Prostate gland (tissue), 2 donors: ENCODE measurements around the gene NUDT5. TPM values are rescaled to one million over a fixed set of nuclear protein-coding genes. Genes with fewer than 3 reads are reported as not detected.

Experiments
- DNase-seq: peaks from one replicate; pipeline ENCODE4 v3.0.0-alpha.2; 2019; ENCODE audit warnings: low spot score
- H3K27ac ChIP-seq, 2 donors: fragments of 200-600 bp; sonication (generic); 2 replicates each; pipeline ENCODE4 v1.5.1; 2017 to 2019
- H3K27me3 ChIP-seq: fragments of 200-600 bp; sonication (generic); replicated peaks from 2 replicates; pipeline ENCODE4 v1.5.1; 2019; ENCODE audit not compliant: insufficient read depth
- H3K36me3 ChIP-seq, 2 donors: fragments of 200-600 bp; sonication (generic); 1 replicate in 1 of 2; 2 replicates in 1 of 2; pipeline versions ENCODE4 v1.5.1 to v1.8.1; 2017 to 2019
- H3K4me1 ChIP-seq: fragments of 200-600 bp; sonication (generic); replicated peaks from 2 replicates; pipeline ENCODE4 v1.5.1; 2019
- H3K4me3 ChIP-seq, 2 donors: fragments of 200-600 bp; sonication (generic); 2 replicates each; pipeline ENCODE4 v1.5.1; 2017 to 2019
- H3K9me3 ChIP-seq: fragments of 200-600 bp; sonication (generic); 2 replicates; pipeline ENCODE4 v1.5.1; 2017
- CTCF ChIP-seq, 4 experiments: fragments of 200-600 bp in 2 of 4; fragments of 450-650 bp in 2 of 4; sonication (generic) in 2 of 4; IDR thresholded peaks; 1 replicate in 3 of 4; 2 replicates in 1 of 4; pipeline ENCODE4 v1.5.1; 2016 to 2019; ENCODE audit warnings: antibody characterized with exemption in 4 of 4, mild to moderate bottlenecking in 2 of 4, moderate library complexity in 2 of 4
- POLR2A ChIP-seq: fragments of 450-650 bp; IDR thresholded peaks from one replicate; pipeline ENCODE4 v1.6.1; 2016; ENCODE audit warnings: antibody characterized with exemption, mild to moderate bottlenecking
- POLR2AphosphoS5 ChIP-seq: sonication (generic); formaldehyde crosslinking; IDR thresholded peaks from one replicate; pipeline ENCODE4 v1.6.1; 2017; ENCODE audit warnings: antibody characterized with exemption
- WGBS: methylation state at CpG from one replicate; pipeline ENCODE4 v1.1.5; 2018; 5-methylcytosine and 5-hydroxymethylcytosine counted together
- intact Hi-C: fragments of 100-400 bp; cut with DNase I; formaldehyde crosslinking; loops from one replicate; pipeline ENCODE4 v1.14.2; 2022
- total RNA-seq, 2 donors: library from RNA; depleted of rRNA; stranded (reverse); fragments of >200 nt; gene quantifications; one replicate each; pipeline ENCODE4 v1.1.0, GENCODE V29; 2016

Gene NUDT5
- total RNA-seq, 2 donors from 2014 or later: 32.6 to 35.8 TPM

- H3K9me3 ChIP-seq: no peaks in the 10 kb centered on the region
- TF ChIP-seq POLR2A: no peak
- no peak for TF ChIP-seq CTCF (IDR thresholded peaks at IDR 0.05)
- no peak for TF ChIP-seq POLR2AphosphoS5
- WGBS: 96% methylated on average over 10 of the region's 10 CpGs
- intact Hi-C loops: no loop called here
- DNase-seq: no peak
- H3K36me3 ChIP-seq: peaks cover 0 to 5% of the 10 kb centered on the region in 2 donors
- no peak overlapping the region for H3K27ac ChIP-seq
- H3K27me3 ChIP-seq: no peaks in the 10 kb centered on the region
- no peak overlapping the region for H3K4me3 ChIP-seq
- no peaks in the 10 kb centered on the region for H3K4me1 ChIP-seq
These were observed 6.3 kb downstream of the NUDT5 start for GRCh38 chr10:12189426-12189825.

DNA sequence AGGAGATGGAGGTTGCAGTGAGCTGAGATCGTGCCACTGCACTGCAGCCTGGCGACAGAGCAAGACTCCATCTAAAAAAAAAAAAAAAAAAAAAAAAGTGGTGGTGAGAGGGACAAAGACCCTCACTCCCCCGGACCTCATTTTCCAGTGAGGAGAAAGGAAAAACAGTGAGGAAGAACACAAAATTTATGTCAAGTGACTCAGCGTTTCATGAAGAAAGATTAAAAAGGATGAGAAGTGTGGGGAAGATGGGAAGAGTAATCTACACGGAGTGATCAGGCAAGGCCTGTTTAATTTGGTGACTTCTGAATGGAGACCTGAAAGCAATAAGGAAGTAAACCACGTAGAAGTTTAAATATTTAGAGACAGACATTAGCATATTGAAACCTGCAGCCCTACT, 7.0 kb downstream of the NUDT5 start:
- Histone ChIP-seq H3K4me3 (no peak overlapping the region), H3K27ac (no peak overlapping the region), H3K9me3 (no peaks in the 10 kb centered on the region), H3K27me3 (no peaks in the 10 kb centered on the region), H3K36me3 (peaks cover 0 to 5% of the 10 kb centered on the region in 2 donors), H3K4me1 (no peaks in the 10 kb centered on the region)
- intact Hi-C loops: no loop called here
- no peak for DNase-seq
- 84% methylated on average over 6 of the region's 6 CpGs for WGBS
- TF ChIP-seq CTCF (IDR thresholded peaks at IDR 0.05) (no peak), POLR2AphosphoS5 (no peak), POLR2A (no peak)

DNA sequence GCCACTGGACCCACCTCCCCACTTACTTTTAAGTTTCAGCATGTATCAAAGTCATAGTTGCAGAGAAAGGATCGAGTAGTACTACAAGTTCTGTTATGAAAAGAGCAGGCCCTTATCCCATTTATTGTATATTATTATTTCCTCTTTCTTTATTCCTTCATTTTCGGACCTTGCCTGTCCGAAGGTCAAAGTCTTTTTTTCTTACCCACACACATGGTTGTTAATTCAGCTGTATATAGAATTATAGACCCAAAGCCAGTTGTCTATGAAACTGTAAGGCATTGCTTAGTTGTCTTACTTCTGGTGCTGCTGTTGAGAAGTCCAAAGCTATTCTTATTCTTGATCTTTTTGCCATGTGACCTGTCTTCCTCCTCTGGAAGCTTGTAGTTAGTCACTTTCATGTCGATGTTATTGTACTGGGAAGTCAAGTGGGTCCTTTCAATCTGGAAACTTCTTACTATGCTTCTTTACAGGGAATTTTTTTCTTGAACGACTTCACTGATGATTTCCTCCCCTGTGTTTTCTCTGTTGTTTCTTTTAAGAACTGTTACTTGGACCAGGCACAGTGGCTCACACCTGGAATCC, 8.3 kb downstream of the NUDT5 start:
- no peak for TF ChIP-seq CTCF (IDR thresholded peaks at IDR 0.05)
- no peak for TF ChIP-seq POLR2A
- TF ChIP-seq POLR2AphosphoS5: no peak
- WGBS: 95% methylated on average over 5 of the region's 5 CpGs
- H3K36me3 ChIP-seq: peaks cover 0 to 5% of the 10 kb centered on the region in 2 donors

GRCh38 chr10:12186323-12186722, 9.4 kb downstream of the NUDT5 start:
- DNase-seq: no peak
- H3K9me3 ChIP-seq: no peaks in the 10 kb centered on the region
- H3K27ac ChIP-seq: no peak overlapping the region
- intact Hi-C loops: no loop called here
- no peak overlapping the region for H3K4me3 ChIP-seq
- no peaks in the 10 kb centered on the region for H3K27me3 ChIP-seq
- 85% methylated on average over 8 of the region's 8 CpGs for WGBS
- H3K36me3 ChIP-seq: peaks cover 0 to 5% of the 10 kb centered on the region in 2 donors
- TF ChIP-seq POLR2A (no peak), POLR2AphosphoS5 (no peak), CTCF (IDR thresholded peaks at IDR 0.05) (no peak)
- H3K4me1 ChIP-seq: no peaks in the 10 kb centered on the region

More for the DNA sequence above, 8.3 kb downstream of the NUDT5 start:
- H3K9me3 ChIP-seq: no peaks in the 10 kb centered on the region
- H3K4me1 ChIP-seq: no peaks in the 10 kb centered on the region
- H3K27me3 ChIP-seq: no peaks in the 10 kb centered on the region
- intact Hi-C loops: no loop called here
- H3K27ac ChIP-seq: no peak overlapping the region
- DNase-seq: no peak
- H3K4me3 ChIP-seq: no peak overlapping the region

DNA sequence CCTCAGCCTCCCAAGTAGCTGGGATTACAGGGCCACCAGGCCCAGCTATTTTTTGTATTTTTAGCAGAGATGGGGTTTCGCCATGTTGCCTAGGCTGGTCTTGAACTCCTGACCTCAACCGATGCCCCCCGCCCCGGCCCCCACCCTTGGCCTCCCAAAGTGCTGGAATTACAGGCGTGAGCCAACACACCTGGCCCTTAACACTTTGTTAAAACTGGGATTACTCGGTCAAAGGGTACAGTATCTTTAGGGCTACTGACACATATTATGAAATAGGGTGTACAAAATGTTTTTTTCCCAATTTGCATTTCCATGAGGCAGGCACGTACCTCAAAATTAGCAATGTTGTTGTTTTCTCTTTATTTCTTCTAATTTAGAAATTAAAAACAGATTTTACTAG, 11.5 kb downstream of the NUDT5 start:
- no peak for DNase-seq
- Histone ChIP-seq H3K4me3 (no peak overlapping the region), H3K36me3 (peaks cover 0 to 5% of the 10 kb centered on the region in 2 donors), H3K27ac (no peak overlapping the region), H3K27me3 (no peaks in the 10 kb centered on the region), H3K4me1 (no peaks in the 10 kb centered on the region), H3K9me3 (no peaks in the 10 kb centered on the region)
- TF ChIP-seq POLR2A: no peak
- TF ChIP-seq CTCF (IDR thresholded peaks at IDR 0.05): no peak
- no peak for TF ChIP-seq POLR2AphosphoS5
- intact Hi-C loops: no loop called here
- WGBS: 96% methylated on average over 7 of the region's 7 CpGs
